A673 (cell line): ENCODE measurements around the gene PRKG1. TPM values are rescaled to one million over a fixed set of nuclear protein-coding genes. Genes with fewer than 3 reads are reported as not detected.

Experiments used
- BruUV-seq: library from RNA; stranded (reverse); fragments of 400-500 nt; replicated peaks from 2 replicates; lab custom pipeline; 2021; lab: Mats Ljungman, UMichigan
- CTCF ChIA-PET: fragments of 300-600 bp; sonication (Branson Sonifier 250); formaldehyde crosslinking; loops from one replicate; lab custom pipeline; 2022; ENCODE audit warnings: antibody characterized with exemption; lab: Charles Lee
- POLR2A ChIA-PET: fragments of 300-600 bp; sonication (Branson Sonifier 250); formaldehyde crosslinking; loops from one replicate; lab custom pipeline; 2022; ENCODE audit warnings: antibody characterized with exemption; ENCODE audit not compliant: low non-redundant PET; lab: Charles Lee
- DNase-seq: peaks from one replicate; pipeline ENCODE4 v3.0.0-alpha.2; 2015; ENCODE audit warnings: low spot score
- H3K27ac ChIP-seq: fragments of 200-600 bp; sonication (generic); 2 replicates; pipeline ENCODE4 v1.5.1; 2016; ENCODE audit warnings: mixed run types, low read depth, mild to moderate bottlenecking, mixed read lengths, antibody characterized with exemption, low read length; ENCODE audit not compliant: poor library complexity, severe bottlenecking
- H3K27me3 ChIP-seq: fragments of 200-600 bp; sonication (generic); replicated peaks from 2 replicates; pipeline ENCODE4 v1.6.1; 2017; ENCODE audit warnings: mixed run types, low read depth, mild to moderate bottlenecking, mixed read lengths, antibody characterized with exemption, low read length; ENCODE audit not compliant: insufficient read depth, poor library complexity
- H3K36me3 ChIP-seq: fragments of 200-600 bp; sonication (generic); 2 replicates; pipeline ENCODE4 v1.6.1; 2016; ENCODE audit warnings: mixed run types, mild to moderate bottlenecking, mixed read lengths, antibody characterized with exemption, low read length; ENCODE audit not compliant: insufficient read depth, poor library complexity, severe bottlenecking
- H3K4me1 ChIP-seq: fragments of 200-600 bp; sonication (generic); 2 replicates; pipeline ENCODE4 v1.6.1; 2017; ENCODE audit warnings: mixed run types, mild to moderate bottlenecking, mixed read lengths, antibody characterized with exemption, low read length; ENCODE audit not compliant: insufficient read depth, poor library complexity, severe bottlenecking
- H3K4me3 ChIP-seq: fragments of 200-600 bp; sonication (generic); 2 replicates; pipeline ENCODE4 v1.5.1; 2016; ENCODE audit warnings: low read depth, mixed run types, mild to moderate bottlenecking, mixed read lengths, low read length; ENCODE audit not compliant: poor library complexity, severe bottlenecking
- H3K9me3 ChIP-seq: fragments of 200-600 bp; sonication (generic); 2 replicates; pipeline ENCODE4 v1.6.1; 2016; ENCODE audit warnings: mixed run types, low read depth, mild to moderate bottlenecking, mixed read lengths, antibody characterized with exemption, low read length; ENCODE audit not compliant: poor library complexity, severe bottlenecking
- CTCF ChIP-seq: fragments of 300-800, 200-600 bp; sonication (generic); conservative IDR thresholded peaks from 2 replicates; pipeline ENCODE4 v1.5.1; 2017; ENCODE audit warnings: low read depth, mild to moderate bottlenecking, antibody characterized with exemption, low read length, moderate library complexity, mixed read lengths
- EZH2 ChIP-seq: fragments of 200-600 bp; sonication (generic); IDR thresholded peaks from 2 replicates; pipeline ENCODE4 v1.6.1; 2017; ENCODE audit warnings: borderline replicate concordance, low read depth, mild to moderate bottlenecking, mixed read lengths, antibody characterized with exemption, low read length; ENCODE audit not compliant: poor library complexity, severe bottlenecking
- intact Hi-C: fragments of 100-400 bp; cut with micrococcal nuclease; formaldehyde crosslinking; loops from one replicate; pipeline ENCODE4 v1.10.0; 2022; ENCODE audit not compliant: unreplicated experiment
- total RNA-seq: library from RNA; stranded (reverse); gene quantifications from 2 replicates; pipeline ENCODE4 v1.2.3, GENCODE V29; 2021

Gene PRKG1
- total RNA-seq, 1 experiment from 2014 or later, result 0.58 TPM

- DNase-seq, result peak; percentile 25
- intact Hi-C loops, result no loop called here
- no peaks in the 10 kb centered on the region for H3K4me1 ChIP-seq
- H3K27me3 ChIP-seq, result no peaks in the 10 kb centered on the region
- POLR2A ChIA-PET, result no interaction called here
- no TSS peak for BruUV-seq
- H3K9me3 ChIP-seq, result no peaks in the 10 kb centered on the region
- CTCF ChIA-PET, result no interaction called here
- H3K36me3 ChIP-seq, result no peaks in the 10 kb centered on the region
- TF ChIP-seq CTCF (no peak), EZH2 (no peak)
- H3K4me3 ChIP-seq, result no peak overlapping the region
- no peak overlapping the region for H3K27ac ChIP-seq
Observed at GRCh38 chr10:51092402-51092801, 18.1 kb downstream of the PRKG1 start.

GRCh38 chr10:51095444-51095843 lies 21.2 kb downstream of the PRKG1 start:
- Histone ChIP-seq H3K9me3 (no peaks in the 10 kb centered on the region), H3K27ac (no peak overlapping the region), H3K4me3 (no peak overlapping the region), H3K36me3 (no peaks in the 10 kb centered on the region), H3K27me3 (no peaks in the 10 kb centered on the region), H3K4me1 (no peaks in the 10 kb centered on the region)
- no peak for DNase-seq
- TF ChIP-seq EZH2 (no peak), CTCF (no peak)
- intact Hi-C loops, result no loop called here
- CTCF ChIA-PET, result no interaction called here
- POLR2A ChIA-PET, result no interaction called here
- BruUV-seq, result no TSS peak

- Histone ChIP-seq H3K27me3 (no peaks in the 10 kb centered on the region), H3K27ac (no peak overlapping the region), H3K36me3 (no peaks in the 10 kb centered on the region), H3K9me3 (no peaks in the 10 kb centered on the region), H3K4me3 (no peak overlapping the region), H3K4me1 (no peaks in the 10 kb centered on the region)
- POLR2A ChIA-PET, result no interaction called here
- CTCF ChIA-PET, result no interaction called here
- intact Hi-C loops, result no loop called here
- no peak for DNase-seq
- no TSS peak for BruUV-seq
- TF ChIP-seq CTCF (no peak), EZH2 (no peak)
Observed at GRCh38 chr10:51097546-51097945, 23.3 kb downstream of the PRKG1 start.
